GM15510 (cell line): ENCODE results near the gene SPTBN1.

ENCODE experiments used
- POLR2A ChIP-seq: IDR thresholded peaks from 3 replicates; pipeline ENCODE4 v1.6.1; 2011; ENCODE audit warnings: borderline replicate concordance; ENCODE audit not compliant: insufficient read length; ENCODE audit errors: extremely low read depth

SPTBN1 gene

DNA sequence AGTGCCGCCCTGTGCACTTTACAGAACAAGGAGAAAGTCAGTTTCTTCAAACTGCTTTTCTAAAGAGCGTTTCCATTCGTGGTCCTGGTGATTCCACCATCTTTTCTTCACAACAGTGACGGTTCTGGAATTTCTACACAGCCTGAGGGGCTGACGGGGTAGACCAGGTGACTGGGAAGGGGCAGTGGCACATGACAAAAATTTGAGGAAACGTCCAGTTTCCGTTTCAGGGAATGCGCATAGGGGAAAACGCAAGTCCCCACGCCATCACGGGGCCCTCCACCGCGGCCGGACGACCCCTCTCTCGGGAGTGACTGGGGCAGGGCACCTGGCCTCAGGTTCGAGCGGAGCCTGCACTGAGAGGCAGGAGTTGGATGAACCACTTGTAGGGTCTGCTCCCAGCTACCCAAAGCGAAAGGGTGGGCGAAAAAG lies 980 bp upstream of the SPTBN1 start:
- TF ChIP-seq POLR2A = no peak

GRCh38 chr2:54456362-54456611 lies 160 bp downstream of the SPTBN1 start:
- TF ChIP-seq POLR2A = no peak

- TF ChIP-seq POLR2A = no peak
These were observed 640 bp downstream of the SPTBN1 start for GRCh38 chr2:54456612-54457322.

DNA sequence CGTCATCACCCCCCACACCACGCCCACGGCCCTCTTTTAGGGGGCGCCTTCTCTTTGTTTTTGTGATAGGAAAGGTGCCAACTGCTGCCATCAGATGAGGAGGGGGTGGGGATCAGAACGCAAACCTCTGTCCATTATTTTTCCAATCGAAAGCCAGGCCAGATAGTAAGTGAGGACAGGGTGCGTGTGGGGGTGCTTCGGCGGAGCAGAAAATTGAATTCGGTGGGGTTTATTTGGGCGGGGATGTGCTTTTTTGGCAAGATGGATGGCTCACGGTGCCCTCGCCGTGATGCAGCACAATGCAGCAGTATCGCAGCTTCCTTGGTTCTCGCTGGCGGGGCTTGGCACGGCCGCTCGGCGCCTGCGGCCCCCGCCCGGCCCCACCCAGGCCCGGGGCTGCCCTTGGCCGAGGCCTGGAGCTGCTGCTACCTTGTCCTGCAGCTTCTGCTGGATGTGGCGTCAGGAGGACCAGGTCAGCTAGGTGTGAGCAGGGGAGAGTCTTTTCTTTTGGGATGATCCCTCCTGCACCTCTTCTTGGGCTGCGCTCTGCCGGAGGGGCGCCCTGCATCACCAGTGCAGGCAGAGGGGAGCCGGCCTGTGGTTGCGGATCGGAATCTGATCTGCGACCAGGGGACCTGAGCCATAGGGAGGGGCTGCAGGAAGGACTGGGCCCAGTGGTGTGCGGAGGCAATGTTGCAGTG lies 1.3 kb downstream of the SPTBN1 start:
- TF ChIP-seq POLR2A = no peak

- TF ChIP-seq POLR2A = no peak
These were observed 2.9 kb downstream of the SPTBN1 start for GRCh38 chr2:54459037-54459441.

GRCh38 chr2:54461261-54461660 lies 5.1 kb downstream of the SPTBN1 start:
- TF ChIP-seq POLR2A = no peak

- no peak for TF ChIP-seq POLR2A
These were observed 8.2 kb downstream of the SPTBN1 start for GRCh38 chr2:54464341-54464740.

GRCh38 chr2:54465143-54465542 lies 9.0 kb downstream of the SPTBN1 start:
- no peak for TF ChIP-seq POLR2A

GRCh38 chr2:54466870-54467269 lies 10.7 kb downstream of the SPTBN1 start:
- TF ChIP-seq POLR2A = no peak

- TF ChIP-seq POLR2A = no peak
These were observed 12.5 kb downstream of the SPTBN1 start for GRCh38 chr2:54468673-54469072.

GRCh38 chr2:54469484-54470053 lies 13.4 kb downstream of the SPTBN1 start:
- no peak for TF ChIP-seq POLR2A

- no peak for TF ChIP-seq POLR2A
These were observed 14.3 kb downstream of the SPTBN1 start for GRCh38 chr2:54470266-54470938.

DNA sequence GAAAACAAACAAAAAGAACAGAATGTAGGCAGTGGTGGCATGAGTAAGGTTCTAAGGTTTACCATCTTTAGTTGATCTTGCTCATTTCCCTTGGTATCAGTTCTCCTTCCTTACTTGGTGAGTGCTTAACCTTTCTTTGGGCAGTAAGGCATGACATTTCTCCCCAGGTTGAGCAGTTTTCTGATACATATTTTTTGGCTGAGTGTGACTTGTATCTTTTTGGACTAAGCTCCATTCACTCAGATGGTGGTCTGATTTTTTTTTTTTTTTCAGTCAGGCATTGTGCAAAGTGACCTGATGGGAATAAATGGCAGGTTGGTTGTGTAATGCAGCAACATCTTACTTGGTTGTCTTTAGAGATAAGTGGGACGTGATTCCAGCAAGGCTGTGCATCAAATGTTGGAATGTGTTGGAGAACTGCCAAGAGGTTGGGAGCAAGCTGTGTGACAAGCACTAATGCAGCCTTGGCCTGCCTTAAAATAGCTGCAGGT lies 15.1 kb downstream of the SPTBN1 start:
- no peak for TF ChIP-seq POLR2A

DNA sequence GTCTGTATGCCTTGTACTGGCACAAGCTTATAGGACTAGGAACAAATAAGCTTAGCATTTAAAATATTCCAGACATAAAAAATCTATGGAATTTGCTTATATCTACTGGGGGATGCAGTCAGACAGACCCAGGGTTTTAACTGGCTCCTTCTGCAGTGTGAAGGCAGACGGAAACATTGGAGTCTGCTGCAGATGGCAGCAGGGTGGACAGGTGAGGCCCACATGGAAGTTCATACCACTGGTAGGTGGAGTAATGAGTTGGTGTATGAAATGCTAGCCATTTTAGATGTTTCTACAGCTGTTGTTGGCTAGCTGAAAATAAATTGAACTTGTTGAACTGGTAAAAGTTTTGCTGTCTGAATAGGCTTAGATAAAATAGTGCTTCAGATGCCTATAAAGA lies 17.7 kb downstream of the SPTBN1 start:
- TF ChIP-seq POLR2A = no peak

- TF ChIP-seq POLR2A = no peak
These were observed 19.2 kb downstream of the SPTBN1 start for GRCh38 chr2:54475285-54475684.
